Astrocyte of the spinal cord (primary cell): ENCODE data around the gene ADTRP.

ENCODE experiments used
- DNase-seq: peaks from one replicate; pipeline ENCODE4 v3.0.0; 2011; ENCODE audit warnings: low read depth, low spot score
- H3K4me3 ChIP-seq: 2 replicates; pipeline ENCODE4 v1.5.1; 2011; ENCODE audit warnings: low read depth, mild to moderate bottlenecking, low read length, moderate library complexity
- in situ Hi-C: cut with HindIII; loops from 2 replicates; pipeline ENCODE4 v1.10.0; 2017; ENCODE audit warnings: low sequenced_read_pairs
- TF ChIP-seq, protein P1 (sequence below): IDR thresholded peaks from 2 replicates; pipeline ENCODE4 v1.5.1; 2012; ENCODE audit warnings: low read depth, mild to moderate bottlenecking, low read length, inconsistent platforms

The ADTRP gene

GRCh38 chr6:11668455-11668854 is 110.1 kb downstream of the ADTRP start:
- in situ Hi-C loops: no loop called here
- H3K4me3 ChIP-seq: no peak overlapping the region
- no peak for DNase-seq
- TF ChIP-seq, protein P1, sequence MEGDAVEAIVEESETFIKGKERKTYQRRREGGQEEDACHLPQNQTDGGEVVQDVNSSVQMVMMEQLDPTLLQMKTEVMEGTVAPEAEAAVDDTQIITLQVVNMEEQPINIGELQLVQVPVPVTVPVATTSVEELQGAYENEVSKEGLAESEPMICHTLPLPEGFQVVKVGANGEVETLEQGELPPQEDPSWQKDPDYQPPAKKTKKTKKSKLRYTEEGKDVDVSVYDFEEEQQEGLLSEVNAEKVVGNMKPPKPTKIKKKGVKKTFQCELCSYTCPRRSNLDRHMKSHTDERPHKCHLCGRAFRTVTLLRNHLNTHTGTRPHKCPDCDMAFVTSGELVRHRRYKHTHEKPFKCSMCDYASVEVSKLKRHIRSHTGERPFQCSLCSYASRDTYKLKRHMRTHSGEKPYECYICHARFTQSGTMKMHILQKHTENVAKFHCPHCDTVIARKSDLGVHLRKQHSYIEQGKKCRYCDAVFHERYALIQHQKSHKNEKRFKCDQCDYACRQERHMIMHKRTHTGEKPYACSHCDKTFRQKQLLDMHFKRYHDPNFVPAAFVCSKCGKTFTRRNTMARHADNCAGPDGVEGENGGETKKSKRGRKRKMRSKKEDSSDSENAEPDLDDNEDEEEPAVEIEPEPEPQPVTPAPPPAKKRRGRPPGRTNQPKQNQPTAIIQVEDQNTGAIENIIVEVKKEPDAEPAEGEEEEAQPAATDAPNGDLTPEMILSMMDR: no peak

DNA sequence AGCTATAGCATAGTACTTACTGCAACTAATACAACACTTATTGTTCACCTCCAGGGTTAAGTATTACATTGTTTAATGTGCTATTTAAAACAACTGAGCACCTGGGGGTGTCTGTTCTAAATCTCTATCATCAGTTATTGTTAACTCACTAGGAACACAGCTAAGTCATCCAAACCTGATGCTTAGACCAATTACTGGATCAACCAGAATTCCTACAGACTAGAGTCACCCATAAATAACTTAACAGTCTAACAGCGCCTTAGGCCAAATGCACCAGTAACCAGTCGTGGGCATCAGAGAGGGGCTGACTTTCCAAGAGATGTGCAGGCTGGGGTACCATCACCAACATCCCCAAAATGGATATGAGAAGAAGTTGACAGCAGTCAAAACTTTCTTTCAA is 110.7 kb downstream of the ADTRP start:
- H3K4me3 ChIP-seq: no peak overlapping the region
- in situ Hi-C loops: no loop called here
- no peak for DNase-seq

GRCh38 chr6:11665604-11666326 is 112.8 kb downstream of the ADTRP start:
- TF ChIP-seq, protein P1: no peak
- no peak overlapping the region for H3K4me3 ChIP-seq
- in situ Hi-C loops: no loop called here
- DNase-seq: no peak

More for the DNA sequence above, 110.7 kb downstream of the ADTRP start:
- TF ChIP-seq, protein P1: no peak
